ENCODE results near the gene TTC32. TPM values are rescaled to one million over a fixed set of nuclear protein-coding genes. Genes with fewer than 3 reads are reported as not detected.

The TTC32 gene
- total and polyA plus RNA-seq, 8 donors: 6.6 to 42.7 (median 32.8) TPM

- TF ChIP-seq, protein P1, sequence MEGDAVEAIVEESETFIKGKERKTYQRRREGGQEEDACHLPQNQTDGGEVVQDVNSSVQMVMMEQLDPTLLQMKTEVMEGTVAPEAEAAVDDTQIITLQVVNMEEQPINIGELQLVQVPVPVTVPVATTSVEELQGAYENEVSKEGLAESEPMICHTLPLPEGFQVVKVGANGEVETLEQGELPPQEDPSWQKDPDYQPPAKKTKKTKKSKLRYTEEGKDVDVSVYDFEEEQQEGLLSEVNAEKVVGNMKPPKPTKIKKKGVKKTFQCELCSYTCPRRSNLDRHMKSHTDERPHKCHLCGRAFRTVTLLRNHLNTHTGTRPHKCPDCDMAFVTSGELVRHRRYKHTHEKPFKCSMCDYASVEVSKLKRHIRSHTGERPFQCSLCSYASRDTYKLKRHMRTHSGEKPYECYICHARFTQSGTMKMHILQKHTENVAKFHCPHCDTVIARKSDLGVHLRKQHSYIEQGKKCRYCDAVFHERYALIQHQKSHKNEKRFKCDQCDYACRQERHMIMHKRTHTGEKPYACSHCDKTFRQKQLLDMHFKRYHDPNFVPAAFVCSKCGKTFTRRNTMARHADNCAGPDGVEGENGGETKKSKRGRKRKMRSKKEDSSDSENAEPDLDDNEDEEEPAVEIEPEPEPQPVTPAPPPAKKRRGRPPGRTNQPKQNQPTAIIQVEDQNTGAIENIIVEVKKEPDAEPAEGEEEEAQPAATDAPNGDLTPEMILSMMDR (IDR thresholded peaks at IDR 0.05): no peak
- H3K9me3 ChIP-seq: no peaks in the 10 kb centered on the region
- no peak overlapping the region for H3K4me3 ChIP-seq
- DNase-seq (no peak), ATAC-seq (no peak)
- intact Hi-C loops (cut with DNase I): no loop called here
- H3K27me3 ChIP-seq: peaks cover 0 to 16% of the 10 kb centered on the region in 2 donors
- H3K36me3 ChIP-seq: no peaks in the 10 kb centered on the region
- peaks cover 6 to 11% of the 10 kb centered on the region in 2 donors for H3K4me1 ChIP-seq
- H3K27ac ChIP-seq: no peak overlapping the region
These were observed 29.5 kb downstream of the TTC32 start for GRCh38 chr2:19872302-19872701.

DNA sequence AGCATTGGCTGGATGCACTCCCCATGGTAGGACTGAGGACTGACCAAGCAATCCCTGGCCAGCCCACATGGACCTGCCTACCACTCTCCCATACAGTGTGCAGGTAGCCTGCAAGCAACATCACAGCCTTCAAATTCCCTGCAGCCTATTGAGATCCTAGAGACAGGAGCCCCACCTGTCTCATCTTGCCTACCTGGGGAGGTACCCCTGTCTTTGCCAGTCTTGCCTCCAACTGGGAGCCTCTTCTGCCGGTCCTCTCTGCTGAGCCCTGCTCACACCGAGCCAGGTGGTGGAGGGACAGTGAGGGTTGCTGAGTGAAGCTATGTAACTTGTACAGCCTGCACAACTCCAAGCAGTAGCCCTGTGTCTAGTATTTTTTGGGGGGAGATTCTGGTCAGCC lies 29.9 kb downstream of the TTC32 start:
- Histone ChIP-seq H3K4me3 (no peak overlapping the region), H3K36me3 (no peaks in the 10 kb centered on the region), H3K27me3 (peaks cover 0 to 16% of the 10 kb centered on the region in 2 donors), H3K4me1 (peaks cover 6 to 11% of the 10 kb centered on the region in 2 donors), H3K27ac (no peak overlapping the region), H3K9me3 (no peaks in the 10 kb centered on the region)
- TF ChIP-seq, protein P1 (IDR thresholded peaks at IDR 0.05): no peak
- DNase-seq (no peak), ATAC-seq (no peak)
- intact Hi-C loops (cut with DNase I): no loop called here

GRCh38 chr2:19870792-19871191 lies 31.0 kb downstream of the TTC32 start:
- Histone ChIP-seq H3K9me3 (no peaks in the 10 kb centered on the region), H3K27me3 (peaks cover 0 to 16% of the 10 kb centered on the region in 2 donors), H3K4me1 (peaks cover 6 to 11% of the 10 kb centered on the region in 2 donors), H3K36me3 (no peaks in the 10 kb centered on the region), H3K4me3 (no peak overlapping the region), H3K27ac (no peak overlapping the region)
- intact Hi-C loops (cut with DNase I): no loop called here
- no peak for DNase-seq
- no peak for ATAC-seq
- TF ChIP-seq, protein P1 (IDR thresholded peaks at IDR 0.05): no peak

GRCh38 chr2:19868701-19869580 lies 32.8 kb downstream of the TTC32 start:
- peak; percentile 82 for ATAC-seq
- H3K36me3 ChIP-seq: no peaks in the 10 kb centered on the region
- DNase-seq: peak; percentile 39 to 90 (median 58)
- peaks cover 0 to 21% of the 10 kb centered on the region in 2 donors for H3K27me3 ChIP-seq
- intact Hi-C loops (cut with DNase I): loop anchor here in 1 of 2 donors (10.0 kb wide), 2 partner anchors 504 to 1354 kb away; no protein-coding TSS in a partner anchor
- H3K4me1 ChIP-seq: peaks cover 6 to 11% of the 10 kb centered on the region in 2 donors
- no peak overlapping the region for H3K27ac ChIP-seq
- TF ChIP-seq, protein P1 (IDR thresholded peaks at IDR 0.05): no peak
- peak overlapping the region; percentile 18 to 44 for H3K4me3 ChIP-seq
- H3K9me3 ChIP-seq: no peaks in the 10 kb centered on the region

DNA sequence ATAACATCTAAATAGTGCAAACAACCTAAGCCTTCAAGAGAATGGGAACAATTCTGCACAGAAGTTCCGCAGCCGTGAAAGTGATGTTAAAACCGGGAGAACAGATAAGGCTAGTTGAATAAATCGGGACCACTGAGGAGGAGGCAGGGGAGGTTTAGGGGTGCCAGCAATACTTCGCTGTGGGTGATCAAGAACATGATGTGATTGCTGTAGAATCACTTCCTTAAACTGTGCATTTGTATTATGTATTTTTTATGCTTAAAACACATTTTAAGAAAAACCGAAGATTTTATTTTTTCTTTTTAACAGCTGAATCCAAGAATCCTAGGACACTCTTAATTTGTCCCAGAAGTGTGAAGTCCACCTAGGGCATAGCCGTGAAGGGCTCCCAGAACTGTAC lies 33.6 kb downstream of the TTC32 start:
- no peak overlapping the region for H3K27ac ChIP-seq
- H3K9me3 ChIP-seq: no peaks in the 10 kb centered on the region
- H3K4me3 ChIP-seq: peak overlapping the region; percentile 18 to 44
- ATAC-seq (no peak), DNase-seq (no peak)
- H3K27me3 ChIP-seq: peaks cover 0 to 26% of the 10 kb centered on the region in 2 donors
- peaks cover 6 to 17% of the 10 kb centered on the region in 2 donors for H3K4me1 ChIP-seq
- no peaks in the 10 kb centered on the region for H3K36me3 ChIP-seq
- TF ChIP-seq, protein P1 (IDR thresholded peaks at IDR 0.05): no peak
- intact Hi-C loops (cut with DNase I): loop anchor here in 1 of 2 donors (10.0 kb wide), 2 partner anchors 503 to 1353 kb away; no protein-coding TSS in a partner anchor

All from left lung (tissue), 10 donors.